Measurements from ENCODE around the gene AFF3.

Gene AFF3

DNA sequence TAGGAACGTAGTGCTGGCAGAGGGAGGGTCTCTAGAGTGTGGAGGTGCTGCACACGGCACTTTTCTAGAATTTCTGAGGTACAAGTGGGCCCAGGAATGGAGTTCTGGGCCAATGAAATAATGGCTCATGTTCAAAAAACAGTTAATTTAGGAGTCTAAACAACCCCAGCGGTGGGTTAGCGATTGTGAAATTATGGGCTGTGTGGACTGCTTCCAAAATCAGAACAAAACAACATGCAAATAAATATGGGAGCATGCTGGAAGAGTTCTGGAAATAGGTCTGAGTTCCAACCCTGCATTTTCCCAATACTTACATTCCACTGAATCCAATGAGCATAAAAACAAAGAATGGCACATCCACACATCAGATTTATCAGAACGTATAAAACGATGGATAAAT is 317.6 kb downstream of the AFF3 start:
- TF ChIP-seq, protein P1, sequence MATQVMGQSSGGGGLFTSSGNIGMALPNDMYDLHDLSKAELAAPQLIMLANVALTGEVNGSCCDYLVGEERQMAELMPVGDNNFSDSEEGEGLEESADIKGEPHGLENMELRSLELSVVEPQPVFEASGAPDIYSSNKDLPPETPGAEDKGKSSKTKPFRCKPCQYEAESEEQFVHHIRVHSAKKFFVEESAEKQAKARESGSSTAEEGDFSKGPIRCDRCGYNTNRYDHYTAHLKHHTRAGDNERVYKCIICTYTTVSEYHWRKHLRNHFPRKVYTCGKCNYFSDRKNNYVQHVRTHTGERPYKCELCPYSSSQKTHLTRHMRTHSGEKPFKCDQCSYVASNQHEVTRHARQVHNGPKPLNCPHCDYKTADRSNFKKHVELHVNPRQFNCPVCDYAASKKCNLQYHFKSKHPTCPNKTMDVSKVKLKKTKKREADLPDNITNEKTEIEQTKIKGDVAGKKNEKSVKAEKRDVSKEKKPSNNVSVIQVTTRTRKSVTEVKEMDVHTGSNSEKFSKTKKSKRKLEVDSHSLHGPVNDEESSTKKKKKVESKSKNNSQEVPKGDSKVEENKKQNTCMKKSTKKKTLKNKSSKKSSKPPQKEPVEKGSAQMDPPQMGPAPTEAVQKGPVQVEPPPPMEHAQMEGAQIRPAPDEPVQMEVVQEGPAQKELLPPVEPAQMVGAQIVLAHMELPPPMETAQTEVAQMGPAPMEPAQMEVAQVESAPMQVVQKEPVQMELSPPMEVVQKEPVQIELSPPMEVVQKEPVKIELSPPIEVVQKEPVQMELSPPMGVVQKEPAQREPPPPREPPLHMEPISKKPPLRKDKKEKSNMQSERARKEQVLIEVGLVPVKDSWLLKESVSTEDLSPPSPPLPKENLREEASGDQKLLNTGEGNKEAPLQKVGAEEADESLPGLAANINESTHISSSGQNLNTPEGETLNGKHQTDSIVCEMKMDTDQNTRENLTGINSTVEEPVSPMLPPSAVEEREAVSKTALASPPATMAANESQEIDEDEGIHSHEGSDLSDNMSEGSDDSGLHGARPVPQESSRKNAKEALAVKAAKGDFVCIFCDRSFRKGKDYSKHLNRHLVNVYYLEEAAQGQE (IDR thresholded peaks at IDR 0.05; ENCODE audit: insufficient read depth in 1 of 2, low read depth in 2 of 2, low read length in 2 of 2): no peak
- TF ChIP-seq POLR2AphosphoS5 (IDR thresholded peaks at IDR 0.05; ENCODE audit: low read depth, low read length) (no peak), FOXP2 (optimal IDR thresholded peaks at IDR 0.05; ENCODE audit: borderline replicate concordance, extremely low read depth, extremely low read length, insufficient read depth) (no peak), SIN3A (IDR thresholded peaks at IDR 0.05; ENCODE audit: borderline replicate concordance, insufficient read depth, low read length) (no peak), TAF1 (IDR thresholded peaks at IDR 0.05; ENCODE audit: borderline replicate concordance, insufficient read depth, low read length) (no peak)

DNA sequence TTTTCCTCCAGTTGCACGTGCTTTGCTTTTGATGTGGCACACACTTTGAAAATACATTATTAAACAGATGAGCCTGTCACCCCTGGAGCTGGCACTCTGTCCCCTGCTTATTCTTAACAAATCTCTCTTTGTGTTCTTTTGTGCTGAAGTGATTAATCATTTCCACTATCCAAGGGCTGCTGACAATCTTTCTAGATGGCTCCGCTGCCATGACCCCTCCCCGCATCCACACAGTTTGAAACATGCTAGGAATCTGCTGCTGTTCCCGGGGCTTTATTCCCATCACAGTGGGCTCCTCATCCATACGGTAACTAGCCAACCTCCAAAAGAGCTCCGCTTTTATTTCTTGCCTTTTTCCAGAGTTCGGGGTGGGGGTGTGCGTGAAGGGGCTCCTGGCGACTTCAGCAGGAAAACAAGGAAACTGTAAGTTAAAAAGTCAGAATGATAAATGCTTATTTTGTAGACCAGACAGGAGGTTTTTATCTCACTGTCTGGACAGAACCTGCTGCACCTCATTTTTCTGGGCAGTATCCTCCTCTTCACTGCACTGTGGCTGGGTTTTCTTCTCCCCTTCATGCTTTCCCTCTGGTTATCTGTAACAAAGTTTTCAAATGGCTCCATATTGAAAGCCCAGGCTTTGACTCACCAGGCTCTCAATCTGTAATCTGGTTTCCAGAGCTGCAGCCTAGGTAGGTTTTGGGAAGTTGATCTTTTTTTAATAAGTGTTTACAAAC is 319.7 kb downstream of the AFF3 start:
- TF ChIP-seq, protein P1 (IDR thresholded peaks at IDR 0.05; ENCODE audit: insufficient read depth in 1 of 2, low read depth in 2 of 2, low read length in 2 of 2): no peak
- TF ChIP-seq TAF1 (IDR thresholded peaks at IDR 0.05; ENCODE audit: borderline replicate concordance, insufficient read depth, low read length): no peak

DNA sequence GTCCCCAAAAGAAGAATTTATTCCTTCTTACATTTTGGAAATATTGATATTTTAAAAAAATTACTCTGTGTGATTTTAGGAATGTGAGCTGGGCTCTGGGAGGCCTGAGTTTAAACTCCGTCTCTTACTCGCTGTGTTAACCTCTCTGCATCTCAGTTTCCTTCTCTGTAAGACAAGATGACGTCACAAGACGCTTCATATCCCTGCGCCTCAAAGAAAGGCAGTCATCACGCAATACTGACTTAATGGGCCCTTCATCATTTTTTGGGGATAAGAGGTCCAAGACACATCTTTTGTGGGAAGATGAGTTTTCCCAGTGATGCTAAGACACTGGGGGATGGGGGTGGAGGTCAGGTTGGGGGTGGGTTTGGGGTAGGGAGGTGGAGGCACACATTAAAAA is 320.4 kb downstream of the AFF3 start:
- TF ChIP-seq, protein P1 (IDR thresholded peaks at IDR 0.05; ENCODE audit: insufficient read depth in 1 of 2, low read depth in 2 of 2, low read length in 2 of 2): no peak
- no peak for TF ChIP-seq FOXP2 (optimal IDR thresholded peaks at IDR 0.05; ENCODE audit: borderline replicate concordance, extremely low read depth, extremely low read length, insufficient read depth)
- no peak for TF ChIP-seq POLR2AphosphoS5 (IDR thresholded peaks at IDR 0.05; ENCODE audit: low read depth, low read length)
- no peak for TF ChIP-seq TAF1 (IDR thresholded peaks at IDR 0.05; ENCODE audit: borderline replicate concordance, insufficient read depth, low read length)
- TF ChIP-seq SIN3A (IDR thresholded peaks at IDR 0.05; ENCODE audit: borderline replicate concordance, insufficient read depth, low read length): no peak

DNA sequence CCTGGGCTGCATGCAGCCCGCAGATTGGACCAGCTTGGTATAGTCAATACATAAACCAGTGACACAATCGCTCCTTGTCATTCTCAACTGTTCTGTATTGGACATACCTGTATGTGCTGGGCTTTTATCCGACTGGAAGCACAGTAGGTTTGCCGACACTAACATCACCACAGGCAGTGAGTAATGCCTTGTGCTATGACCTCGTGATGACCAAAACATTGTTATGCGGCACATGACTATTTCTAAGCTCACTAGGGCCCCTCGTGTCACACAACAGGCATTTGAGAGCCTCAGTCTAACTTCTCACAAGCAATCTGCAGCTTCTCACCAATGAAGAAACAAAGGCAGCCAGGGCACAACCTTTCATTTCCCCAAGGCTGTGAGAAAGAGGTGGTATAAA is 320.8 kb downstream of the AFF3 start:
- TF ChIP-seq SIN3A (IDR thresholded peaks at IDR 0.05; ENCODE audit: borderline replicate concordance, insufficient read depth, low read length) (no peak), FOXP2 (optimal IDR thresholded peaks at IDR 0.05; ENCODE audit: borderline replicate concordance, extremely low read depth, extremely low read length, insufficient read depth) (no peak), TAF1 (IDR thresholded peaks at IDR 0.05; ENCODE audit: borderline replicate concordance, insufficient read depth, low read length) (no peak)
- TF ChIP-seq, protein P1 (IDR thresholded peaks at IDR 0.05; ENCODE audit: insufficient read depth in 1 of 2, low read depth in 2 of 2, low read length in 2 of 2): no peak

DNA sequence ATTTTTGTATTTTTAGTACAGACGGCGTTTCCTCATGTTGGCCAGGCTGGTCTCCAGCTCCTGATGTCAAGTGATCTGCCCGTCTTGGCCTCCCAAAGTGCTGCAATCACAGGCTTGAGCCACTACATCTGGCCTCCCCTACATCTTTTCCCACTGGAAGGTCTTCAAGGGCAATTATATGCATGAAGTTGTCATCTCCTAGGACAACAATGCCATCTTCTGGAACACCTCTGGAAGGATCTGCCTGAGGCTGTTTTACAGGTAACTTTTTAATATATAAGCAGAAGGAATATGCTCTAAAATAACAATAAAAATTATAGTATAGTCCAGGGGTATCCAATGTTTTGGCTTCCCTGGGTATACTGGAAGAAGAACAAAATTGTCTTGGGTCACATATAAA is 321.4 kb downstream of the AFF3 start:
- TF ChIP-seq POLR2AphosphoS5 (IDR thresholded peaks at IDR 0.05; ENCODE audit: low read depth, low read length) (no peak), TAF1 (IDR thresholded peaks at IDR 0.05; ENCODE audit: borderline replicate concordance, insufficient read depth, low read length) (no peak), FOXP2 (optimal IDR thresholded peaks at IDR 0.05; ENCODE audit: borderline replicate concordance, extremely low read depth, extremely low read length, insufficient read depth) (no peak), SIN3A (IDR thresholded peaks at IDR 0.05; ENCODE audit: borderline replicate concordance, insufficient read depth, low read length) (no peak)
- TF ChIP-seq, protein P1 (IDR thresholded peaks at IDR 0.05; ENCODE audit: insufficient read depth in 1 of 2, low read depth in 2 of 2, low read length in 2 of 2): no peak

Measured in PFSK-1 (cell line).